Endothelial cell of hepatic sinusoid (primary cell): ENCODE measurements around the gene C18orf32.
"Not testable (repeated sequence)": the region's sequence is repeated elsewhere in the genome, so short reads cannot be mapped to it uniquely, and the experiment has no call there.

ENCODE experiments used
- in situ Hi-C: cut with HindIII; loops from 2 replicates; pipeline ENCODE4 v1.10.0; 2017; ENCODE audit warnings: low sequenced_read_pairs

Gene C18orf32

DNA sequence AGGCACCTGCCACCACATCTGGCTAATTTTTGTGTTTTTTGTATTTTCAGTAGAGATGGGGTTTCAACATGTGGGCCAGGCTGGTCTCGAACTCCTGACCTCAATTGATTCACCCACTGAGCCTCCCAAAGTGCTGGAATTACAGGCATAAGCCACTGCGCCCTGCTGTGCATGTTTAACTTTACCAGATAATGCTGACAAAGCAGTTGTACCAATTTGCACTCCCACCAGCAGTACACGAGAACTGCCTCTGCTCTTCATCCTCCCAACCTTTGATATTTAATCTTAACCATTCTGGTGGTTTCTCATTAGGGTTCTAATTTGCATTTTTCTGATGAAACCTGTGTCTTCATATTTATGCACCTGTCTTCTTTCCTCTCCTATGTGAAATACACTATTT lies 14.6 kb downstream of the C18orf32 start:
- in situ Hi-C loops: no loop called here

DNA sequence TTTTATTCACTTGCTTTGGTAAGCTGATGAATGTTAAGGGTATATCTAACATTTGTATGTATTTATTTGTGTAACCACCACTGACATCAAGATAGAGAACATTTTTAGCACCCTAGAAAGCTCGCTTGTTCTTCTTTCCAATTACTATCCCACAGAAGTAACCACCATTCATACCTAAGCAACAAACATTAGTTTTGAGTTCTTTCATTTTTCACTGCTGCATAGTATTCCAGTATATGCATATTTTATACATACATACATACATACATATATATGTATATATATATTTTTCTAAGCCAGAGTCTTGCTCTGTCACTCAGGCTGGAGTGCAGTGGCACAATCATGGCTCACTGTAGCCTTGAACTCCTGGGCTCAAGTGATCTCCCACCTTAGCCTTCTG lies 15.5 kb downstream of the C18orf32 start:
- in situ Hi-C loops: no loop called here

DNA sequence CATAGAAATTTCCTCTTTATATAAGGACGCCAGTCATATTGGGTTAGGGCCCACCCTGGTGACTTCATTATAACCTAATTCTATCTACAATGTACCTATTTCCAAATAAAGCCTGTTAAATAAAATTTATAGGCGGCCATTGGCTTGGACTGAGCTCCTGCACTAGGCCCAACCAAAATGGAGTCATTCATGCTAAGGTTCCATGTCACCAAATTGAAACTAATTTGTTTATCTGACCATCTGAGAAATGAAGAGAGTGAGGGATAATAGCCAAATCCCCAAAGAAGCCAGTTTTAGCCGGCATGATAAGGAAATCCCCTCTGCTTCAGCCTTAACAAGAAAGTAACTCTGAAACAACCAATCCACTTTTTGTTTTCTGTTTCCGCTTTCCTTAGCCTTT lies 19.4 kb downstream of the C18orf32 start:
- in situ Hi-C loops: no loop called here

DNA sequence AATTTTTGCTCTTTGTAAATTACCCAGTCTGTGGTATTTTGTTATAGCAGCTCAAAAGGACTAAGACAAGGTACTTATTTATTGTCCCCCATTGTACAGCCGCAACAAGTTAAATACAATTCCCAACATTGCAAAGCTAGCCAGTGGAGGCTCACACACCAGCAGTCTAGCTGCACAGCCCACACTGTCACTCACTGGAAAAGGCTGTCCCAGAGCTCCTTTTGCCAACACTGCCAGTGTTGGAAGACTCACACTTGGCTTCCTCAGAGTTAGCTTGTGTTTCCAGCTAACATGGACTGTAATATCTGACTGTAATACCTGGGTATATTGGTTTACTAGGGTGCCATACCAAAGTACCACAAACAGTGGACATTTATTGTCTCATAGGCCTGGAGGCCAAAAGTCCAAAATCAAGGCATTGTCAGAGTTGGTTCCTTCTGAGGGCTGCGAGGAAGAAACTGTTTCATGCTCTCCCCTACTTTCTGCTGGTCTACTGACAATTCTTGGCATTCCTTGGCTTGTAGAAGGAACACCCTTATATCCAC lies 19.9 kb downstream of the C18orf32 start:
- in situ Hi-C loops: no loop called here

DNA sequence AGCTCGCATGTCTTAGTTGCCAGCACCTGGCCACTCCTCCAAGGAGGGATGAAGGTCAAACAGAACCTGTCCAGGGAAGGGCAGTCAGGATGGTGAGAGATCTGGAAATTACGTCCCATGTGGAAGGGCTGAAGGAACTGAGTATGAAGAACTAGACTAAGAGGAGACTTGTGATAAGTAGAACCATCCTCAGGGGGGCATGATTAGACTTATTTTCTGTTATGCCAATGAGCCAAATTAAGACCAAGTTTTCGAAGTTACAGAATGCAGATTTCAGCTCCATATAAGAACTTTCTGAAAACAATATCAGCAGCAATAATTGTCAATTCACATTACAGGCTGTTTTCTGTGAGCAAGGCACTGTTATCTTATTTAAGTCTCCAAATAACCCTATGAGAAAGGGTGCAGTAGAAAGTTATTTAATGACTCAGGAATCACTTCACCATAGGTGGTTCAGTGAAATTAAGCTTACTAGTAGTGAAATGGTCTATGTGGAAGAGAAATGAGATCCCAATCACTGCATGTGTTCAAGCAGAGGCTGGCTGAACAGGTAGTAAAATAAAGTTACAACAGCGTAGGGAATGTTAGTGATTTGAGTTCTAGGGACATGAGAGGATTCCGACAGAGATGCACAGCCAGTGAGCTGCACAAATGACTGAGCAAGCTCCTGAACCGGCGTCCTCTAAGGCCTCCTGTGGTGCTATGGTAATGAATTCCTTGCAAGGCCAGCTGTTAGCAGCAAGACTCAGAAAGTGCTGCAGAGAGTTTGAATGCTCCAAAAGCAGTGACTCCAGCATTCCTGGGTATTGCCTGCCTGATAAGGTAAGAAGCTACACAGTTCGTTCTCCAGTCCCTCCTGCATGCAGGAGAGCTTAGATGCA lies 22.1 kb downstream of the C18orf32 start:
- in situ Hi-C loops: no loop called here

DNA sequence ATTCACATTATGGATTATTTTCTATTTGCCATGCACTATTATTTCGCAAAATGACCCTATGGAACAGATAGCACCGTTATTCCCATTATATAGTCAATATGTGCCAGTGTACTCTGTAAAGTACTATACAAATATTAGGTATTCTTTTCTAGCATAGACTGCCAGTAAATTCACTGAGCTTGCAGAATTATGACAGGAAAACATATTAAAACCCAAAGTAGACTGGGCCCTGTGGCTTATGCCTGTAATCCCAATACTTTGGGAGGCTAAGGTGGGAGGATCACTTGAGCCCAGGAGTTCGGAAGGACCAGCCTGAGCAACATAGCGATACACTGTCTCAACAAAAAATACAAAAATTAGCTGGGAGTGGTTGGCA lies 25.4 kb downstream of the C18orf32 start:
- in situ Hi-C loops: no loop called here

DNA sequence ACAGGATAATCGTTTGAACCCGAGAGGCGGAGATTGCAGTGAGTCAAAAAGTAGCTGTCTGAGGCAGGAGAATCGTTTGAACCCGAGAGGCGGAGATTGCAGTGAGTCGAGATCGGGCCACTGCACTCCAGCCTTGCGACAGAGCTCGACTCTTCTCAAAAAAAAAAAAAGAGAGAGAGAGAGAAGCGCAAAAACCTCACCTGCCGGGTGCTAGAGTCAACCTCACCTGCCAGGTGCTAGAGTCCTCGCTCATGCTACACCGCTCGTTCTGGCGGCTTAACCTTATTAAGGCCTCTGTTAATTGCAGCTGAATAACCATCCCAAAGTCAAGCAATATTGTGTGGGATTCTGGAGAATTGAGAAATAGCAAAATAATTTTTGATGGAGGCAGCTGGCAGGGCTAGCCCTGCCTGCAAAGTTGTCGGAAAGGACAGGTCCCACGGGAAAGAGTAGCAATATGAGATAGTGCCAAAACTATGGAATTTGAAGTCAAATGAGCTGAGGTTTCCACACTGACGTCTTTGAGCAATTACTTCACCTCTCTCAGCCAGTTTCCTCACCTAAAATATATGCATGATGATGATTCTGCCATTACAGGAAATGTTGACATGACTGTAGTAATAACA lies 25.9 kb downstream of the C18orf32 start:
- in situ Hi-C loops: no loop called here

DNA sequence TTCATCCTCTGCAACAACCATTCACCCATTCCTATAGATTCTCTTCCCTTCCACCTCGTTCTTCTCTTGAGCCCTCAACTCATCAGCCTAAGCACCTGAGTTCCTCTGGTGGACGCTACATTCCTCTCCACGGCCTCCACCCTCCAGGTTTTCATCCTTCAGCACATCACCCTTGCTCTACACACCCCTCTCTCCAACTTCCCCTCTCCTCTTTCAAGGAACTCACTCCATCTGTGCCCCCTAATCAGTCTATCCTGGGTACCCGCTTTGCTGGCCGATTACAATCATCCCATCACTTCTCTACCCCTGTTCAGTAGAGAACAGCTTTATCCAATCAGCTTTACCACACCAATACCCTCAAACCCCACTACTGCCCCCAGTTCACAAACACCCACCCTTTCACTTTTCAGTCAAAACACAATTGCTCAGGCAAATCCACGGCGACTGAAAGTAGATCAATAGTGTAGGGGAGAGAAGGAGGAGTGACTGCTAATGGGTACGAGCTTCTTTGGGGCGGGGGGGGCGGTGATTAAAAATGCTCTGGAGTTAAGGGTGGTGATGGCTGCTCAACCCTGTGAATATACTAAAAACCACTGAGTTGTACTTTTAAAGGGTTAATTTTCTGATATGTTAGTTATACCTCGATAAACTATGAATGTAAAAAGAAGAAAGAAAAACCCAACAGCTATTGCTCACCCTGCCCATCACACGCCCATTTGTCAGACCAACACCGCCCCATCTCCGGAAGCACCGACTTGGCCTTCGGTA lies 27.4 kb downstream of the C18orf32 start:
- in situ Hi-C loops: no loop called here

DNA sequence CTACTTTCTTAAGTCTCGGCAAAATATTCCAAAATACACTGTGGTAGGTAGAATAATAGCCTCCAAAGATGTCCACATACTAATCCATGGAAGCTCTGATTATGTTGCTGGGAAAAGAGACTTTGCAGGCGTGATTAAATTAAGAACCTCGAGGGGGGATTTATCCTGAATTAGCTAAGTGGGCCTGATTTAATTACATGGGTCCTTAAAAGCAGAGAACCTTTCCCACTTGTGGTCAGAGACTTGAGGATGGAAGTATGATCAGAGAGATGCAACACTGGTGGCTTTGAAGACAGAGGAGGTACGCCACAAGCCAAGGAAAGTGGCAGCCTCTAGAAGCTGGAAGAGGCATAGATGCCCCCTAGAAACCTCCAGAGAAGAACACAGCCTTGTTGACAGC lies 29.4 kb downstream of the C18orf32 start:
- in situ Hi-C loops: no loop called here

DNA sequence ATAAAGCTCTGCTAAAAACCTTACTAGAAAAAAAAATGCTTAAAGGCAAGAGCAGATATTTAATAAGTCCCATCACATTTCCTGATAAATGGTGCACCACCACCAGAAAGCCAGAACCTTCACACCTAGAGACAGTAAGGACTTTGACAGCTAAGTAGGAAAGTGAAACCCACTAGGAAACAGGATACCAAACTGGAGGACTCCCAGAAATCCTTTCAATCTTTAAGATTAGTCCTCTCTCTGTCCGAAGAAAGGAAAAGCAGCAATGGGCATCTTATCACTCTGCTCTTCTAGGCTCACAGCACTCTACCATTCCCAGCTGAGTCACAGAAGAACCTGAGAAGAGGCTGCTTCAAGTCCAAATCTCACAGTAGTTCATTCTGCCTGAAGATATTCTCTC lies 30.2 kb downstream of the C18orf32 start:
- in situ Hi-C loops: no loop called here

DNA sequence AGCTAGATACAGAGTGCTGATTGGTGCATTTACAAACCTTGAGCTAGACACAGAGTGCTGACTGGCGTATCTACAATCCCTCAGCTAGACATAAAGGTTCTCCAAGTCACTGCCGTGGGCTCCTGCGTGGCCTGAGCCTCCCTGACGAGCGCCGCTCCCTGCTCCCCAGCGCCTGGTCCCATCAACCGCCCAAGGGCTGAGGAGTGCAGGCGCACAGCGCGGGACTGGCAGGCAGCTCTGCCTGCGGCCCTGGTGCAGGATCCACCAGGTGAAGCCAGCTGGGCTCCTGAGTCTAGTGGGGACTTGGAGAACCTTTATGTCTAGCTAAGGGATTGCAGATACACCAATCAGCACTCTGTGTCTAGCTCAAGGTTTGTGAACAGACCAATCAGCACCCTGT lies 34.5 kb downstream of the C18orf32 start:
- in situ Hi-C loops: not testable (repeated sequence)

DNA sequence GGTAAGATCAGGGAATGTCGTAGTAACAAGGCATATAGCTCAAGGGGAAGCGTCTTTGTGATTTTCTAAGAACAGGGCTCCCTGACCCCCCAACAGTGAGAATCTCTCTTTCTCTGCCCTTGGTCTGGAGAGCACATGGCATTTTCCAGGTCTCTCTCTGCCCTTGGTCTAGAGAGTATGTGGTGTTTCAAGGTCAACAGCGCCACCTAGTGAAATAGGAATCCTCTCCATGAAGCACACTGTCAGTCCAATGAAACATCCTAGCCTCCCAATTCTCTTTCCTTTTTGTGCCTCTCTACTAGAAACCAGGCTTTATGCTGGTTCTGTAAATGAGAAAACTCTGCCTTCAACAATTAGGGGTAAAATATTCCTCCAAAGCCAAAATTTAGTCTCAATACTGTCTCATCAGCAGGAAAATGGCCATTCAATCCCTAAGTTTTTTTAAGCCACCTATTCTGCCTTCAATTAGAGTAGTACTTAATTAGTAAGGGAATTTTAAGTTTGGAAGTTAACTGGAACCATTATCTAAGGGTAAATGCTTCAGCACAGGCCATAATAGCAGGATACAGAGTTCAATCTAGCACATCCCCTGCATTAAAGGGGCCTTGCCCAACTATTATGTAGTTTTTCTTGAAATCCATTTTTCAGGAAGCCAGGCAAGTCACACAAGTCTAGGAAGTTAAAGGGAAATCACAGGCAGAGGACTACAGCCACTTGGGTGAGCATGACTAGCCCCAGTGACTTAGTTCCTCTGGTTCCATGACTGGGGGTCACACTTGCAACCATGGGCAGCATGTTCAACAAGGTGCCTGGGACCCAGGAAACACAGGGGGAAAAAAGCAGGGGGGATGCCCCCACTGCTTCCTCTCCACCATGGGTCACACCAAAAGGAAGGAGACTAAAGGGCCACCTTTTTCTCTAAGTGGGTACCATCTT lies 39.0 kb downstream of the C18orf32 start:
- in situ Hi-C loops: loop anchor here (25.0 kb wide), 2 partner anchors 511 to 761 kb away; no protein-coding TSS in a partner anchor

DNA sequence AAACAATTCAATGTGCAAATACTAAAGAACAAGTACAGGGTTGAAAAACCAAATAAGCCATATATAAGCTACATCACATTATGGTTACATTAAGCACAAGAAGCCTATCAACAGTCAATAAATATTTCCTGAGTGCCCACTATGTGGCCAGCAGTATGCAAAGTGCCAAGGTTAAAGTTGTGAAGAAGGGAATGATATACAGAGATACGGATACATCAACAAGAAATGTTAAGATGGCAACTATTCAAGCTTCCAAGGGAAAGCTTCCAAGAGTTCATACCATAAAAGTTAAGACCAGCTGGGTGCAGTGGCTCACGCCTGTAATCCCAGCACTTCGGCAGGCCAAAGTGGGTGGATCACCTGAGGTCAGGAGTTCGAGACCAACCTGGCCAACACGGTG lies 40.6 kb downstream of the C18orf32 start:
- in situ Hi-C loops: loop anchor here (25.0 kb wide), 2 partner anchors 509 to 759 kb away; no protein-coding TSS in a partner anchor

DNA sequence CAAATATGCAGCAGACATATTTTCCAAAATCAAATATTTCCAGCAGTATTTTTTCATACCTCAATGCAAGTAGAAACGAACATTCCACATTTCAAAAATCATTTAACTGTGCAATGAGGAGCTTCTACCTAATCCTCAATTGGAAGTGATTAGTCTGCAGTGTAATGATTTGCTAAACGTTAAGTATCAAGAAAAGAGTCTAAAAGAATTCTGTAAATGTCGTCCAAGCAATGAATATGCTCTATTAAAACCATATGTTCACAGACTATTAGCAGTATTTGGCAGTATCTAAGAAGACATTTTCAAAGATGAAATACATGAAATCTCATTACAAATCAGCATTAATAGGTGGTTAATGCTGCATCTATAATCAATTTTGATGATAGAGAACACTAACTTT lies 42.5 kb downstream of the C18orf32 start:
- in situ Hi-C loops: loop anchor here (25.0 kb wide), 2 partner anchors 507 to 757 kb away; no protein-coding TSS in a partner anchor

DNA sequence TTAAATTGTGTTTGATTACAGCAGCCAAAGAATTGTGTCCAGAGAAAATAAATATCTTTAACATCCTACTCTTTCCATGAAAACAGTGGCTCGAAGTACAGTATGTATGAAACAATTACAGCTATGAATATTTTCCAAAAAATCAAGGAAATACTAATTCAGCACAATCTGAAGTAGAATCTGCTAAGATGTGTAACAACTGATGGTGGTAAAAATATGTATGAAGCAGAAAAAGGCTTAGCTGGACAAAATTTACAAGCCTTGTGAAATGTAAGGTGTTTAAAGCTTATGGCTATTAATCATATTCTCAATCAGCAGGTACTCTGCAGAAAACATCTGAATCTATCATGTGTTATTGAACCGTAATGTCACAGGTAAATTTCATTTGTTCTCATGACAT lies 43.2 kb downstream of the C18orf32 start:
- in situ Hi-C loops: loop anchor here (25.0 kb wide), 2 partner anchors 507 to 757 kb away; no protein-coding TSS in a partner anchor

DNA sequence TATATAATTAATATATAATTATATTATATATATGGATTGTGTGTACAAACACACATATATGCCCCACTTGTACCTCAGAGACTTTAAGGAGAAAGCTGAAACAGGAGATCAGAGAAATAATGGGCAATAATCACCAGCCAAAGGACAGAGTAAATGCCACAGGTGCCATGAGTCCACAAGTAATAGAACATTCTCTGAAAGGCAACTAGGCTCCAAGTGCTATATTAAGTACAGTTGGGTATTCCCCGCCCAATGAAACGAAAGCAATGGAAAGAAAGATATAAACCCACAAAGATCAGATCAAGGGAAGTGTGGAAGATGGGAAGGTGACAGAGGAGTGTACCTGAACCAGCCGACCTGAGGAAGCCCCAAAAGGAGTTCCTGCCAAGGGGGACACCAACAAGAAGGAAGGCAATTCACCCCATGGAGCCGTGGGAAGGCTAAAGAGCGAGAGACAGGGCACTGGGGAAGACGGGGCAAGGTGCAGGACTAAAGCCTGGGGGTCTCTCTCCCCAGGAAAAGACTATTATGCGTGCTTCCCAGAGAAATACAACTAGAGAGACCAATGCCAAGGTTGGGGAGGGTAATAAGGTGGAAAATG lies 45.6 kb downstream of the C18orf32 start:
- in situ Hi-C loops: loop anchor here (25.0 kb wide), 2 partner anchors 504 to 754 kb away; no protein-coding TSS in a partner anchor

DNA sequence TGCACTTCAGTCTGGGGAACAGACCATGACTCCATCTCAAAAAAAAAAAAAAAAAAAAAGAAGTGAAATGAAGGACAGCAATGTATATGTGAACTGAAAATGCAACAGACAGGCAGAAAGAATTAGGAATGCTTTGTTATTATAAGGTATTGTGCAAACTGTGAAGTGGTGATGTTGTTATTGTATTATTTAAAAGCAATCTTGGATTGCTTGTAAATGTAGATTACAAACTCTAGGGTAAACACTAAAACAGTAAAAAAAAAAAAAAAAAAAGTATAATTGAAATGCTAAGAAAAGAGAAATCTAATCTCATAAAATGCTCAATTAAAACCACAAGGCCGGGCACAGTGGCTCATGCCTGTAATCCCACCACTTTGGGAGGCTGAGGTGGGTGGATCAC lies 51.9 kb downstream of the C18orf32 start:
- in situ Hi-C loops: loop anchor here (25.0 kb wide), 2 partner anchors 498 to 748 kb away; no protein-coding TSS in a partner anchor

DNA sequence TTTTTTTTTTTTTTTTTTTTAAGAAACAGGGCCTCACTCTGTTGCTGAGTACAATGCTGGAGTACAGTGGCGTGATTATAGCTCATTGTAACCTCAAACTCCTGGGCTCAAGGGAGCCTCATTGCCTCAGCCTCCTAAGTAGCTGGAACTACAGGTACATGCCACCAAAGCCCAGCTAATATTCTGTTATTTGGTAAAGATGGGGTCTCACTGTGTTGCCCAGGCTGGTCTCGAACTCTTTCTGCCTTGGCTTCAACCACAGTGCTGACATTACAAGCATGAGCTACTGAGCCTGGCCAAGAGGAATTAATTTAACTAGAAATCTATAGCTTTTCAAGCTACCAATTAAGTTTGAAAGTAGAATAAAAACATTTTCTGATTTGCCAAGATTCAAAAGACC lies 54.4 kb downstream of the C18orf32 start:
- in situ Hi-C loops: loop anchor here (25.0 kb wide), 2 partner anchors 495 to 745 kb away; no protein-coding TSS in a partner anchor
